ENCODE results near the gene FFAR3.
"Not testable (repeated sequence)": the region's sequence is repeated elsewhere in the genome, so short reads cannot be mapped to it uniquely, and the experiment has no call there.

FFAR3 gene

GRCh38 chr19:35399231-35399630, 41.0 kb downstream of the FFAR3 start:
- Histone ChIP-seq H3K27me3 (ENCODE audit: low read depth) (no peaks in the 10 kb centered on the region), H3K4me3 (no peak overlapping the region), H3K4me1 (no peaks in the 10 kb centered on the region), H3K36me3 (replicated peaks) (no peaks in the 10 kb centered on the region), H3K9me3 (no peaks in the 10 kb centered on the region)
- DNase-seq (ENCODE audit: low spot score in 2 of 2), result no peak
- in situ Hi-C loops (cut with MboI; ENCODE audit: low sequenced_read_pairs), result no loop called here

GRCh38 chr19:35399948-35400772, 41.9 kb downstream of the FFAR3 start:
- Histone ChIP-seq H3K4me1 (no peaks in the 10 kb centered on the region), H3K27me3 (ENCODE audit: low read depth) (no peaks in the 10 kb centered on the region), H3K36me3 (replicated peaks) (no peaks in the 10 kb centered on the region), H3K4me3 (no peak overlapping the region), H3K9me3 (no peaks in the 10 kb centered on the region)
- DNase-seq (ENCODE audit: low spot score in 2 of 2), result no peak
- in situ Hi-C loops (cut with MboI; ENCODE audit: low sequenced_read_pairs), result no loop called here

- Histone ChIP-seq H3K4me1 (no peaks in the 10 kb centered on the region), H3K36me3 (replicated peaks) (no peaks in the 10 kb centered on the region), H3K9me3 (no peaks in the 10 kb centered on the region), H3K4me3 (no peak overlapping the region), H3K27me3 (ENCODE audit: low read depth) (no peaks in the 10 kb centered on the region)
- in situ Hi-C loops (cut with MboI; ENCODE audit: low sequenced_read_pairs), result no loop called here
- DNase-seq (ENCODE audit: low spot score in 2 of 2), result no peak
Observed at GRCh38 chr19:35400773-35401100, 42.5 kb downstream of the FFAR3 start.

- H3K36me3 ChIP-seq (replicated peaks); H3K4me1 ChIP-seq; H3K4me3 ChIP-seq; DNase-seq (ENCODE audit: low spot score in 2 of 2); H3K9me3 ChIP-seq; in situ Hi-C loops (cut with MboI; ENCODE audit: low sequenced_read_pairs); H3K27me3 ChIP-seq (ENCODE audit: low read depth): not testable (repeated sequence)
Observed at GRCh38 chr19:35401416-35401815, 43.2 kb downstream of the FFAR3 start.

GRCh38 chr19:35403116-35403760, 45.0 kb downstream of the FFAR3 start:
- H3K4me1 ChIP-seq, result no peaks in the 10 kb centered on the region
- no peaks in the 10 kb centered on the region for H3K36me3 ChIP-seq (replicated peaks)
- no peak overlapping the region for H3K4me3 ChIP-seq
- no peaks in the 10 kb centered on the region for H3K9me3 ChIP-seq
- H3K27me3 ChIP-seq (ENCODE audit: low read depth), result no peaks in the 10 kb centered on the region
- in situ Hi-C loops (cut with MboI; ENCODE audit: low sequenced_read_pairs), result no loop called here
- no peak for DNase-seq (ENCODE audit: low spot score in 2 of 2)

- H3K9me3 ChIP-seq, result no peaks in the 10 kb centered on the region
- no peak overlapping the region for H3K4me3 ChIP-seq
- H3K36me3 ChIP-seq (replicated peaks), result no peaks in the 10 kb centered on the region
- peaks cover 1% of the 10 kb centered on the region; the same call in 1 of the 2 replicates for H3K27me3 ChIP-seq (ENCODE audit: low read depth)
- no peaks in the 10 kb centered on the region for H3K4me1 ChIP-seq
- in situ Hi-C loops (cut with MboI; ENCODE audit: low sequenced_read_pairs), result no loop called here
- no peak for DNase-seq (ENCODE audit: low spot score in 2 of 2)
Observed at GRCh38 chr19:35404879-35405622, 46.8 kb downstream of the FFAR3 start.

GRCh38 chr19:35407619-35408018, 49.4 kb downstream of the FFAR3 start:
- no peak for DNase-seq (ENCODE audit: low spot score in 2 of 2)
- H3K36me3 ChIP-seq (replicated peaks), result no peaks in the 10 kb centered on the region
- H3K9me3 ChIP-seq, result no peaks in the 10 kb centered on the region
- no peaks in the 10 kb centered on the region for H3K4me1 ChIP-seq
- H3K4me3 ChIP-seq, result no peak overlapping the region
- peaks cover 3% of the 10 kb centered on the region; the same call in 1 of the 2 replicates for H3K27me3 ChIP-seq (ENCODE audit: low read depth)
- in situ Hi-C loops (cut with MboI; ENCODE audit: low sequenced_read_pairs), result no loop called here

GRCh38 chr19:35408284-35409171, 50.3 kb downstream of the FFAR3 start:
- DNase-seq (ENCODE audit: low spot score in 2 of 2), result no peak
- no peaks in the 10 kb centered on the region for H3K9me3 ChIP-seq
- in situ Hi-C loops (cut with MboI; ENCODE audit: low sequenced_read_pairs), result no loop called here
- H3K4me1 ChIP-seq, result no peaks in the 10 kb centered on the region
- peaks cover 3% of the 10 kb centered on the region; the same call in 1 of the 2 replicates for H3K27me3 ChIP-seq (ENCODE audit: low read depth)
- no peaks in the 10 kb centered on the region for H3K36me3 ChIP-seq (replicated peaks)
- no peak overlapping the region for H3K4me3 ChIP-seq

- in situ Hi-C loops (cut with MboI; ENCODE audit: low sequenced_read_pairs), result no loop called here
- Histone ChIP-seq H3K27me3 (ENCODE audit: low read depth) (peaks cover 3% of the 10 kb centered on the region; the same call in 1 of the 2 replicates), H3K9me3 (no peaks in the 10 kb centered on the region), H3K4me1 (no peaks in the 10 kb centered on the region), H3K36me3 (replicated peaks) (no peaks in the 10 kb centered on the region), H3K4me3 (no peak overlapping the region)
- no peak for DNase-seq (ENCODE audit: low spot score in 2 of 2)
Observed at GRCh38 chr19:35409191-35409590, 50.9 kb downstream of the FFAR3 start.

Measured in HAP-1 (cell line).